ENCODE measurements around the gene FRMD5.

Gene FRMD5

DNA sequence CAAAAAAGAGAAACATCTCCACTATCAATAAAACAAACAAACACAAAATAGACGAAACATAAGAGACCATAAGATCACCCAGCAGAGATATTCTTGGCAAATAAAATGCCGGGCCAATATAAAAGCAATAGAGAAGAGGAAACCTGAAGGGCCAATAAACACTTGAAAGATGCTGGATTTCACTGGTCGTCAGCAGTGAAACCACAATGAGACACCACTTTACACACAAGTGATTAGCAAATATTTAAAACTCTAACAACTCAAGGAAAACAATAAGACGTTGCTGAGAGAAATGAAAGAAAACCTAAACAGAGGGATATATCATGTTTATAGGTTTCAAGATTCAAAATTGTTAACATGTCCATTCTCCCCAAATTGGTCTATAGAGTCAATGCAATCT is 219.7 kb downstream of the FRMD5 start:
- no peak for DNase-seq (ENCODE audit: low spot score)

DNA sequence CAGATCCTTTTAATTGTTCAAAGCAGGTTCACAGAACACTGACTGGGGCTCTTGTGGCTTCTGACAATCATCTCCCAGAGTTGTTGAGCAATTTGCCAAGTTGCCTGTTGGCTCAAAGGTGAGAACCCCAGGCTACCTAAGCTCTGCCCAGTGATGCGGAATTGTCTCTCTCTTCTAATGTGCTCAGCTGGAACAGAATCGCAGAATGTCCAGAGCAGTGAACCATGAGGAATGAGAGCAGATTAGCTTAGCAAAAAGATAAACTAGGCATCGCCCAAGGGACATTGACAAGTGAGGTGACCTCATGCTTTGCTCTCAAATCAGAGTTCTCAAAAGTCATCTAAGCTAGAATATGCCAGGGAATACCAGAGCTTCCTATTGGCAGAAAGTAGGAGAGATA is 220.2 kb downstream of the FRMD5 start:
- DNase-seq (ENCODE audit: low spot score): no peak

DNA sequence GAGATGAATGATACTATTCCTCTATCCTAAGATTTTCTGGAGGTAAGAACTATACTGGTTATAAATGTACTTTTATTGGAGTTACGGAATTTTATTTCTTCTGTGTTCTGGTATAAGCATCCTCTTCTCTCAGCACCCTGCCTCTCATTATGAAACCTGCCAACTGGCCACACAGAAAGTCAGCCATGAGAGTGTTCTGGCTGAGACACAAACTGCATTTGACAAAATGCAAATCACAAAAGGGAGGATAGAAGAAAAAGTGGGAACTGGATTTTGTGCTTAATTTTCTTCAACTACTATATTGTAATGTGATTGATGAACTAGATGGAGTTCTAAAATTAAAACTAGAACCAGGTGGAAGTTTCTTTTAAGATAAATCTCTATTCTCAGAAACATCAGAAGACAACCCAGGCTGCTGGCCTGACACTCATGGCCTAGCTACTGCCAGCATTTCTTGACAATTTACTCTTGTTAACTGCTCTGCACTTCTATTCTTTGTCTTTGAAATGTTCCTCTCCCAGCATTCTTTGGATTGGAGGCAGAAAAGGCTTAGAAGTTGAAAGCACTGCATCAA is 225.2 kb downstream of the FRMD5 start:
- no peak for DNase-seq (ENCODE audit: low spot score)

DNA sequence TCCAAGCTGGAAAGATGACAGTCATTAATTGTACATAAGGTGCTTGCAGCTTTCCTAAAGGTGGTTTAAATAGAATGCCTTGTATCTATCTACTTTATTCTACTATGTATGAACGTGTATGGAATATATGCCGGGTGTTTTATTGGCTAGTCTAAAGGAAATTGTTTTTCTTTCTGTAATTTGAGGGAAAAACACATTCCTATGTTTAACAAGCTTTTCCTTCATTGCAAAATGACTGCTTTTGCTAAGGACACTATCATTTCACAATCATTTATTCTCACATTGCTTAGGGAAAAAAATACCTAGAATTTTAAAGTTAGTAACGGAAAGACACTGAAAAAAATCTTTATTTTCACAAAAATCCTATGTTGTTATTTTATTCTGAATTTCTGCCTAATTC is 226.5 kb downstream of the FRMD5 start:
- no peak for DNase-seq (ENCODE audit: low spot score)

DNA sequence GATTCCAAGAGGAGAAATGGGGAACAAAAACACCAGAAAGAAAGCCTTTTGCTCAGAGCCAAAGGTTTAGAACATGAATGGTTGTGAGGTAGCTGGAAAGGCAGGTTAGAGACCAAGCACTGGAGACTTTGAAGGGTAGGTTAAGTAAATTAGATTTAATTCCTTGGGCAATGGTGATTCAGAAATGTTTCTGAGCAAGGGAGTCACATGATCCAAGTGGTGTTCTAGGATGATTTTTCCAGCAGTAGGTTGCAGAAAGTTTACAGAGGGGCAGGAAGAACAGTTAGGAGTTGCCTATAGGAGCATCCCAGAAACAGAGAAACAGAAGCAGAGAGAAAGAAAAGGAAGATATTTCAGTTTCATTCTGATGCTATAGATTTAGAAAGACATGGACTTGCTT is 228.4 kb downstream of the FRMD5 start:
- DNase-seq (ENCODE audit: low spot score): peak; percentile 6

DNA sequence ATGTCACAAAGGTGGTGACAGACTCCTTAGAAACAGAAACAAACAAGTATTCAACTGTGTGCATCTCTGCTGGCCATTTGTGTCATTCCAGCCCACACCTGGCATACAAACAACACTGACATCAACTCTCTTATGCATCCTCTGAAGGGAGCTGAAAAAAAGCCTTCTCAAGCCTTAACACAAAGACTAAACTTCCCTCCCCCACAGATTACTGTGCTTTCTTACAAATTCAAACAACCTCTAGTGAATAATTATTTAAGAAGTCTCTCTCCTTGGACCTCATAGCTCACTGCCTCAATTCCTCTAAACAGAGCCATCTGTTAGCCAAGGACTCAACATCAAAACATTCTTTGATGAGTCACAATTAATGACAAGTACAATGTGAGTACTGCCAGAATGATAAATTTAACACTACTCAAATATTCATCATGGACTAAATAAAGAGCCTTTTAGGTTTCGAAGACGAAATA is 236.2 kb downstream of the FRMD5 start:
- peak; percentile 60 for DNase-seq (ENCODE audit: low spot score)

DNA sequence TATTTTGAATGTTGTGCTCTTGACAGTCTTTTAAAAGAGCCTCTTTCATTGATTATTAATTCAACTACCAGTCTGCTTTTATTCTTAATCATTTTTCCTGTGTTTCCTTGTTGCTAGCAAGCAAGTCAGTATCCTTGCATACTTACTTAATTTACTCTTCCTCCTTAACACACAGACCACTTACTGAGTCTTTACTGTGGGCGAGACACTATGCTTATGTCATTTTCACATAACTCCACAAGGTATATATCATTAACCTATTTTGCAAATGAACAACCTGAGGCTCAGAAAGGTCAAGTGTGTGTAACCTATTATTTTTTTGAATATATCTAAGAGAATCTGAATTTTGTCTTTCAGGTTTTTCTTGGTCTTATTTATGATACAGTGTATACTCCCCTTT is 237.3 kb downstream of the FRMD5 start:
- DNase-seq (ENCODE audit: low spot score): no peak

DNA sequence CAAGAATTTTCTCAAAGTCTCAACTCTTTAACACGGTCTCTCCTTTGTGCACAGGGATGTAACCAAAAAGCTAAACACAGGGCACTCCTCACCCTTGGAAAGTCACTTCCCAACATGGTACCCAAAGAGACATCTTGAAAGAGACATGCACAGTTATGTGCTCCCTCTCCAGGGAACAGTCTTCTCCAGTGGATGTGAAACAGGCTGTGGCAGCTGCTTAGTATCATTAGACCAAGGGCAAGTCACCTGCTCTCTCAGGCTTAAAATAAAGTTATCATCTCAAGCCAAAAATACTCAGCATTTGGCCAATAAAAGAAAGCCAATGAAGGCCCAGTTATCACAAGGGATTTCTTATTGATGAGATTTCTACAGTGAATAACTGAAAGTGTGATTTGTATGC is 239.9 kb downstream of the FRMD5 start:
- no peak for DNase-seq (ENCODE audit: low spot score)

DNA sequence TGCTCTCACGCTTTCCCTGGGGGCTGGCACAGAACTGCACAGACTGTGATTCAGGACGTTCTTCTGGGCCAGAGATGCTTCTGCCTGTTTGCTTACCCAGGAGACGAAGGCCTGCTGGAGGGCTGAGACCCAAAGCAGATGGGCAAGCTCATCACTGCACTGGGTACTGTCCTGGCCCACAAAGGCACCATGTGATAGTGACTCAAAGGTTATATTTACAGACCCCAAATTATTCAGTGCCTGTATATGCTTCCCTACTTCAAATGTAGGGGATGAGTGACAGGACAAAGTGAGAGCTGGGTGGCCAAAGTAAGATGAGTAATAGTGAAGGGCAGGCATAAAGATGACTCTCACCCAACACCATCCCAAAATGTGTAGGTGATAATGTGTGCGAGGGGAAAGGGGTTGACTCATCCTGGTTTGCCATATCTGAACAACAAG is 240.9 kb downstream of the FRMD5 start:
- DNase-seq (ENCODE audit: low spot score): no peak

DNA sequence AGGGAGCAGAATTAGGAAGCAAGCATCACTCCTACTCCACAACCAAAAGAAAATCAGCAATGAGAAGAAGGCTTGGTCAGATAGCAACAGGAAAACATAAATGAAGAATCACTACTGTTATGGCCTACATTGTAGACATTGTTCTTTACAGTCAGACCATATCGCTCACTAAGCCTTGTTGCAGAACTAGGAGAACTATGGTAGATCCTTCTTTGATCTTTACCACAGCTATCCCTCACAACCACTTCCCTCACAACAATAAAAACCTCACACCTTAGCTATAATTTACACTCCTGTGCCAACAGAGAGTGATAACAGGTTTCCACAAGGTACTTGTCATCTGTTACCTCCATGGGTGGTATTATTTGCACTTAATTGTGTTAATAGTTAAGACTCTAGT is 241.7 kb downstream of the FRMD5 start:
- no peak for DNase-seq (ENCODE audit: low spot score)

DNA sequence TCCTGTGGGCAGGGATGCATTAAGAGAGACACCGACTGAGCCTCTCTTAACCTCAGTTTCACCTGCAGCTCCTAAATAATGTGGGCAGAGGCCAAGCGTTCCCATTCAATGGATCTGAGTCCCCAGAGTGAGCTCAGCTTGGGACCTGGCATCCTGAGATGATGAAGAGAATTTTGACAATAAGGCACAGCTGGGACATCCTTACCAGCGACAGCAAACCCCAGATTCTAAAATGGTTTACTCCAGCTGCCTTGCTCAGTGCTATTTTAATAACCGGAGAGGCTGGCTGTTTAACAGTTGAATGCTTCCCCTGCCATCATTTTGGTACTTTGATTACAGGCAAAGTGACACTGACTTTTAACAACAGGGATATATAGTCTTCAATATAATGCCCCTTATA is 244.5 kb downstream of the FRMD5 start:
- DNase-seq (ENCODE audit: low spot score): no peak

DNA sequence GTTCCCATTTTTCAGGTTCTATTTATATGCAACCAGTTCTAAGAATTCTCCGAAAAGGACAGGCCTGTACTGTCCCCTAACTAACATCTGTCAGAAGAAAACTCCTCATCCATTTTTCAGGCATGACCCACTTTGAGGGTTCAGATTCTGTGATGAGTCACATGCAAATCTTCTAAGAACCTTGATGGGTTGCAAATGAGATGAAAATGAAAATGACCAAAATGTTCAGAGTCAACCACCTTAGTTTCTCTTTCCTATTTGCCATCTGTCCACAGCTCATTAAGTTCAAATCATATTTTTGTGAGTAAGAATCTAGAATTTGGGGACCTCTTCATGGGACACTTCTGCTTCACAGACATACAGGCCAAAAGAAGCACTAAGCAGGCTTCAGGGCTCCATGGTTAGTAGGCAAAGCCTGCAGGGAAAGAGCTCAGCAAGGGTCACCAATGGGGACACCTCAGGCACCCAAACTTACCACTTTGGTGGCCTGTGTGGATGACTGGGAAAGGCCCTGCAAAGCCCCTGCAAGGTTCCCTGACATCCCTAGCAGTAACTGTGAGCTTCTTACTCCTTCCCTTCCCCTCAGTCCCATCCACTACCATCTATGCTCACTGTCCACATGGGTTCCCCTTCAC is 246.3 kb downstream of the FRMD5 start:
- no peak for DNase-seq (ENCODE audit: low spot score)

DNA sequence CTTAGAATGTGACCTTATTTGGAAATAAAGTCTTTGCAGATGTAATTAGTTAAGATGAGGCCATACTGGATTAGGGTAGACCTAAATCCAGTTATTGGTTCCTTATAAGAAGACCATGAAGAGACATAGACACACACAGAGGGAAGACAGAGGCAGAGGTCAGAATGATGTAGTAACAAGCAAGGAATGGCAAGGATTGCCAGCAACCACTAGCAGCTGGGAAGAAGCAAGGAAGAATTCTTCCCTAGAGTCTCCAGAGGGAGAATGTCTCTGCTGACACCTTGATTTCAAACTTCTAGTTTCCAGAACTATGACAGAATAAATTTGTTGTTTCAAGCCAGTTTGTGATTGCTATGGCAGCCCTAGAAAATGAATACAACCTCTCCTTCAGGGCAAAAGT is 251.6 kb downstream of the FRMD5 start:
- DNase-seq (ENCODE audit: low spot score): peak; percentile 45

DNA sequence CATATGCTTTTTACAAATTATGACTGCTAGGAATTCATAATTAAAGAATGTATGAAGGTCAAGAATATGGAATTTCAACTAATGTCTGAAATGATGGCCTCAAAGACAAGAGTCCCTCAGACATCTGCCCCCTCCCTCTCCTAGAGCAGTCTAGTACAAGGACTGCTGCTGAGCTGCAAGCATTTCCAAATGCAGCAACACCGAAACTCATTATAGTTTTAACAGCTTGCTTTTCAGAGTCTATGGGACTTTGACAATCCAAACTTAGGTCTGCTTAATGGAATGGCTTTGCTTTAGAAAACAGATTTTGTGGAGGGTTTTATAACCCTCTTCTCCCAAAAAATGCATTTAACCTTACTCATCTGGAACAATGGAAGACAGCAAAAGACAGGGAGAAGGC is 252.9 kb downstream of the FRMD5 start:
- no peak for DNase-seq (ENCODE audit: low spot score)

DNA sequence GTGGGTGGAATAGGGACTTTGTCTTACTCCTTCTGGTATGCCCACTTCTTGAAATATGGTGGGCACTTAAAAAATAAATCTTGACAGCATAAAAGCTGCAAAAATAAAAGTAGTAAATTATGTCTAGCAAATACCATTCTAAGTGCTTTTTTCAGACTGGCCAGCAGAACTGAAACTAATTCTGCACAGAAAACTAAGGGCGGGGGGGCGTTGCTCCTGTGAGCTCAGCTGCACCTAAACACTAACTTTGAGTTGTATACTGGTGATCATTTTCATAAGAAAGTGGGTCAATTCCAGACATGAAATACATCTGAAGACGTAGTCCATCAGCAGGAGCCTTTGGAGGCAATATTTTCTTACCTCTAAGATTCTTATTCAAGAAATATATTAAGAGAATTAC is 253.5 kb downstream of the FRMD5 start:
- DNase-seq (ENCODE audit: low spot score): no peak

DNA sequence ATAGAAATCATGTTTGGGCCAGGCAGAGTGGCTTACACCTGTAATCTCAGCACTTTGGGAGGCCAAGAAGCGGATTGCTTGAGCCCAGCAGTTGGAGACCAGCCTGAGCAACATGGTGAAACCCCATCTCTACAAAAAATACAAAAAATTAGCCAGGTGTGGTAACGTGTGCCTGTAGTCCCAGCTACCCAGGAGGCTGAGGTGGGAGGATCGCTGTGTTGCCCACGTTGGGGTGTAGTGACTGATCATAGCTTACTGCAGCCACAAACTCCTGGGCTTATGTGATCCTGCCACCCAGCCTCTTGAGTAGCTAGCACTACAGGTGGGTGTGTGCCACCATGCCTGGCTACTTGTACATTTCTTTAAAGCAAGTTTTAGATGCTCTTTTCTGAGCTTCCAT is 254.0 kb downstream of the FRMD5 start:
- DNase-seq (ENCODE audit: low spot score): no peak

DNA sequence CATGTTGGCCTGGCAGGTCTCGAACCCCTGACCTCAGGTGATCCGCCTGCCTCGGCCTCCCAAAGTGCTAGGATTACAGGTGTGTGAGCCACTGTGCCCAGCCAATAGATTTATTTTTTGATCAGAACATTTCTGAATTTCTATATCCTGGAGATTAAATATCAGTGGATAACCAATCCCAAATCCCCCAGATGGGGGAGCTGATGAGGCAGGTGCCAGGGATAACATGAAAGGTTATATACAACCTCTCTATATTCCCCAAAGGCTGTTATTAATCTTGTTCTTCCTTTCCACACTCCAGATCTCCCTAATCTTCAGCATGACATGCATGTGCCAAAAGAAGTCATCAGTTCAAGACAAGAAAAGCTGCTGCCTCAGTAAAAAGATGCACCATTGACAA is 256.0 kb downstream of the FRMD5 start:
- no peak for DNase-seq (ENCODE audit: low spot score)

DNA sequence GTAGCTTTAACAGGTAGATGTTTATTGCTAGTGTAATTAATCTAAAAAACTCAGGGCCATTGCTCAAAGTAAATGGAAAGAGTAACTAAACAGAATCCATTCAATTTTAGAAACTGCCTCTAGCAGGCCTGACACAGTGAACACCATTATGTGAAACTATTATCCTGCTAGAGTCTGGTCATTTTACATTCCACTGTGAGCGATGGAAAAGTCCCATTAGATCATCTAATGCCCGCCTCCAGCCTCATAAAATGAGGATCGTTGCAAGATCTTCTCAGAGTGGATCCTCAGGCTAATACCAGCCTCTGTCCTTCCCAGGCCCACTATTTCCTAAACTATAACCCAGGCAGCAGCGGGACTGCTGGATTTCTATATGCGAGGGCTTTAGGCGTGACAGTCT is 260.6 kb downstream of the FRMD5 start:
- peak; percentile 61 for DNase-seq (ENCODE audit: low spot score)

DNA sequence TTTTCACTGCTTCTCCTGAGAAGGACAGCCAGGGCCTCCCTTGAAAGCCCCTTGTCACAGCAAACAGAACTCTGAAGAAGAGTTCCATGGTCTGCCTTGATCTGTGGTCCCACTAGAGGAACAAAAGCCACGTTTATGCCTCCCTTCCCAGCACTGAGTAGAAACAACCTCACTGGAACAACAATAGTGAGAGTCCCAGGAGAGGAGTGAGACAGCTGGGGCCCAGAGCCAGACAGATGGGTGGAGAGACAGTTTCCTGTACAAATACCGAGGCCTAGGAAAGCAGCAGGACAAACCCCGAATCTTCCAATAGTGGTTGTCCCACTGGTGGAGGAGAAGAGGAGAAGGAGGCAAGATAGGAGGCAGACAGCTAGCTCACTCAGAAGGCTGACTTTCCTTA is 262.2 kb downstream of the FRMD5 start:
- DNase-seq (ENCODE audit: low spot score): peak; percentile 50

DNA sequence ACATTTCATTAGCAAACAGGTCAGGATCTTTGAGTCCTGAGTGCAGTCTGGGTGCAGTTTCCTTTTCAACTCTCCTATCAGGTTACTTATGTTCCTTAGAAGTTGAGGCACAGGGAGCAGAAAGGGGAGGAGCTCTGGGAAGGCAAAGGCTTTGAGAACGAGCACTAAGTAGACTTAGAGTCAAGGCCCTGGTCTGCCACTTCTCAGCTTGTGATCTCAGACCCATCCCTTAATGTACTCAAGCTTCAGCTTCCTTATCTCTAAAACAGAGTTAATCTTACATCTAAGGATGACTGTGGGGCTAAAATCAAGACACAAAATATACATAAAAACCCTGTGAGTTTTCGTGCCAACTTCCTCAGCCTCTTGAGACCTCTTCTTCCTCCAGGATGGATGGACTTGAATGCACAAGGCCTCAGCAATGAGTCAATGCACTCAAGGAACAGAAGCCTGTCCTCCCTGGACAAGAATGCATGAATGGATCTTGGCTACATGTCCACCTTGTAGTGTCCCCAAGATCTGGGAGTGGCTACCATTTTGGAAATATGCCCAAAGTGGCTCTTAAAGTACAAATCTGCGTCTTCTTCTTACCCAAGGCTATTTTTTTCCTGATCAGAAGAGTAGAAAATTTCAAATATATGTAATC is 263.2 kb downstream of the FRMD5 start:
- no peak for DNase-seq (ENCODE audit: low spot score)

DNA sequence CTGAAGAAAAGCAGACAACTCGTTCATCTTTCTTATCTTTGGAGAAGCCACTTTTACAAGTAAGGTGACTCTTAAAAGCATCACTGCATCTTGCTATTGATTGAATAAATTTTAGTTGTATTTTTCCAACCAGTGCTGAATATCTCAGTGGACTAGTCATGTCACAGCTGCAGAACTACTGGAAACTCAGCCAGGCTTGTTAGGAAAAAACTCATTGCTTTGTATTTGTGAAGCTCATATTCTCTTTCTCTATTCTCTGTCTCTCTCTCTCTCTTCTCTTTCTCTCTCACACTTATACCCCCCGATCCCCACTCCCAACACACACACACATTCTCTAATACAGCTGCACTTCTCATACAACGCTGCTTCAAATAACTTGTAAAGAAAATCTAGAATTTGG is 264.0 kb downstream of the FRMD5 start:
- no peak for DNase-seq (ENCODE audit: low spot score)

DNA sequence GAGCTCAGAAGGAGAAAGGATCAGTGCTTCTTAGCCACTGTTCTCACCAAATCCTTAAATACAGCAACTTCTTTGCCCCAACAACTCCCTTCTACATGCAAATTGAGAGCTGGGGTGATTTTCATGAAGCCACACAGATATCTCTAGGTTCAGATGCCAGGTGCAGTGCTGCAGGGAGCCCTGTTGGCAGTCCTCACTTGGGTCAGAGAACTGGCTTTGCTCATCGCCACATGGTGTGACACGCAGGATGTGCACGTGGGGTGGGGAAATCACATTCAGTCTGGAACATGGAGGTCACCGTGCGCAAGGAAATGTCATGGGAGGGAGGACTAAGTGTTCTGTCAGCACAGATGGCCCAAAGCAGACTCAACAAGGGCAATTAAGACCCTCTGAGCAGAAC is 264.5 kb downstream of the FRMD5 start:
- no peak for DNase-seq (ENCODE audit: low spot score)

DNA sequence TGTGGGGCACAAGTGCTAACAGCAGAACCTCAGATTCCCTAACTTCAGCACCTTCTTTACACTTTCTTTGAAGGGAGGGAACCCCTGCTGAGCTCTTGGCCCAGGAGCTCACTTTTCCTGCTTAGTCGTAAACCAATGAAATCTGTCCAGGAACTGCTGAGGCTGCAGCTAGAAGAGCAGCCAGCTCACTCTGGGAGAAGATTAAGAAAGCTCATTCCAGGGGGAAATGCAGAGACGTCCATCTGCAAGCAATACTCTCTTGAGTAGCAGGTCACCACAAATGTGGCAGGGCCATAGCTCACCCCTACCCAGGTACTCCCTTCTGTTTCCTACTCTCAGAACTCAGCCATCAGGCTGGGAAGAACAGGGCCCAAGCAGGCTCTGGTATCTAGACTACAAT is 265.0 kb downstream of the FRMD5 start:
- DNase-seq (ENCODE audit: low spot score): peak; percentile 44

DNA sequence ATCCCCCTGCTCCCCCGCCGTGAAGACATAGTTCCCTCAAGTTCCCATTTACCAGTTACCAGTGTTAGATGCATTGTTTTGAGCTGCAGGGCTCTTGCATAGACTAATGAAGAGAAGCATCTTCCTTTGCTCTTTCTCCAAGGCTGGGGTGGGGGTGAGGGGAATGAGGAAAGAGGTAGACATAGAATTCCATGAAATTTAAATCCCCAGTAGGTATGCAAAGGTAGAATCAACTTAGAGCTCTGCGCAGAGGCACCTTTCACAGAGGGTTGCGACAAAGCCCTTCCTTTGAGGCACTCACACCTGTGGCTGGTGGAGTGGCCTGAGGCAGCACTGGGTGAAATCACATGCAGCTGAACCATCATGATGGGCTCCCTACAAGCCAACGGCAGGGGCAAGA is 266.9 kb downstream of the FRMD5 start:
- DNase-seq (ENCODE audit: low spot score): no peak
